Common myeloid progenitor, CD34-positive (primary cell): ENCODE results near the gene TASP1.

Experiments
- CTCF ChIA-PET: fragments of 350-600 bp; sonication (Branson Sonifier 250); formaldehyde crosslinking; loops from one replicate; lab custom pipeline; 2021; ENCODE audit warnings: antibody characterized with exemption; lab: Charles Lee
- POLR2A ChIA-PET: fragments of 350-600 bp; sonication (Branson Sonifier 250); formaldehyde crosslinking; loops from one replicate; lab custom pipeline; 2021; ENCODE audit warnings: antibody characterized with exemption; lab: Charles Lee
- DNase-seq, 3 donors: peaks; one replicate each; pipeline versions ENCODE4 v3.0.0 to v3.0.0-alpha.2; 2013
- H3K27ac ChIP-seq, 2 experiments: 1 replicate in 1 of 2; 2 replicates in 1 of 2; pipeline ENCODE4 v1.7.0; 2013; ENCODE audit warnings: inconsistent platforms in 2 of 2, low read length in 2 of 2, mild to moderate bottlenecking in 2 of 2, low read depth in 1 of 2, moderate library complexity in 1 of 2; ENCODE audit not compliant: severe bottlenecking in 2 of 2, insufficient read depth in 1 of 2, poor library complexity in 1 of 2
- H3K27me3 ChIP-seq, 5 experiments: replicated peaks in 2 of 5; 1 replicate in 3 of 5; 2 replicates in 2 of 5; pipeline versions ENCODE4 v1.6.1 to v1.7.0; 2013; ENCODE audit warnings: low read length in 4 of 5, mild to moderate bottlenecking in 2 of 5, moderate library complexity in 2 of 5, inconsistent platforms in 1 of 5; ENCODE audit not compliant: insufficient read depth in 5 of 5, control insufficient read depth in 4 of 5
- H3K36me3 ChIP-seq, 4 experiments: 1 replicate in 2 of 4; 2 replicates in 2 of 4; pipeline versions ENCODE4 v1.6.1 to v1.7.0; 2013; ENCODE audit warnings: low read length in 3 of 4, control low read depth in 1 of 4, mild to moderate bottlenecking in 1 of 4; ENCODE audit not compliant: control insufficient read depth in 4 of 4, insufficient read depth in 4 of 4
- H3K4me1 ChIP-seq, 4 experiments: 1 replicate in 3 of 4; 2 replicates in 1 of 4; pipeline versions ENCODE4 v1.6.1 to v1.7.1; 2013; ENCODE audit warnings: low read length in 3 of 4, mild to moderate bottlenecking in 3 of 4, control low read depth in 1 of 4, inconsistent platforms in 1 of 4, moderate library complexity in 1 of 4; ENCODE audit not compliant: control insufficient read depth in 4 of 4, insufficient read depth in 4 of 4; ENCODE audit errors: control extremely low read depth in 1 of 4
- H3K4me3 ChIP-seq, 7 experiments: 1 replicate in 4 of 7; 2 replicates in 3 of 7; pipeline versions ENCODE4 v1.5.1 to v1.7.0; 2013; ENCODE audit warnings: mild to moderate bottlenecking in 7 of 7, low read length in 6 of 7, moderate library complexity in 6 of 7, inconsistent platforms in 2 of 7, low read depth in 2 of 7, control low read depth in 1 of 7; ENCODE audit not compliant: insufficient read depth in 4 of 7, control insufficient read depth in 1 of 7; ENCODE audit errors: extremely low read depth in 1 of 7
- H3K9me3 ChIP-seq, 5 experiments: 1 replicate in 4 of 5; 2 replicates in 1 of 5; pipeline versions ENCODE4 v1.6.1 to v1.7.1; 2013; ENCODE audit warnings: low read length in 4 of 5, mild to moderate bottlenecking in 2 of 5, inconsistent platforms in 1 of 5, low read depth in 1 of 5, moderate library complexity in 1 of 5; ENCODE audit not compliant: control insufficient read depth in 4 of 5, insufficient read depth in 2 of 5; ENCODE audit errors: control extremely low read depth in 1 of 5
- WGBS: methylation state at CpG from one replicate; pipeline ENCODE4 v1.1.5; 2013; ENCODE audit not compliant: insufficient coverage; 5-methylcytosine and 5-hydroxymethylcytosine counted together

Gene TASP1

GRCh38 chr20:13468166-13468565, 170.6 kb downstream of the TASP1 start:
- CTCF ChIA-PET = interaction anchor here (1.5 to 1.8 kb wide), 2 partner anchors 9 to 10 kb away, joined by 4 to 6 read pairs; no protein-coding TSS in a partner anchor
- Histone ChIP-seq H3K9me3 (peaks cover 0 to 10% (median 0%) of the 10 kb centered on the region in 5 experiments), H3K4me1 (no peaks in the 10 kb centered on the region), H3K36me3 (peaks cover 0 to 7% (median 2%) of the 10 kb centered on the region in 4 experiments), H3K27me3 (no peaks in the 10 kb centered on the region), H3K27ac (no peak overlapping the region), H3K4me3 (no peak overlapping the region)
- POLR2A ChIA-PET = interaction anchor here (0.6 kb wide), 1 partner anchor 440 kb away, joined by 3 read pairs; no protein-coding TSS in a partner anchor
- DNase-seq = no peak

GRCh38 chr20:13464702-13465101, 174.0 kb downstream of the TASP1 start:
- no peak overlapping the region for H3K4me3 ChIP-seq
- no peaks in the 10 kb centered on the region for H3K27me3 ChIP-seq
- no CpG with 5 or more reads among the region's 3 CpGs for WGBS
- H3K9me3 ChIP-seq = peaks cover 0 to 7% (median 0%) of the 10 kb centered on the region in 5 experiments
- POLR2A ChIA-PET = no interaction called here
- no peak overlapping the region for H3K27ac ChIP-seq
- no peak for DNase-seq
- CTCF ChIA-PET = no interaction called here
- H3K36me3 ChIP-seq = peaks cover 0 to 7% (median 3%) of the 10 kb centered on the region in 4 experiments
- no peaks in the 10 kb centered on the region for H3K4me1 ChIP-seq

- H3K27me3 ChIP-seq = no peaks in the 10 kb centered on the region
- H3K27ac ChIP-seq = no peak overlapping the region
- WGBS = 88% methylated on average over 1 of the region's 2 CpGs
- ChIA-PET POLR2A (interaction anchor here (0.7 kb wide), 1 partner anchor 323 kb away, joined by 4 read pairs; no protein-coding TSS in a partner anchor), CTCF (interaction anchor here (1.1 to 1.8 kb wide), 3 partner anchors 9 to 52 kb away, joined by 3 to 7 read pairs (median 5); no protein-coding TSS in a partner anchor)
- DNase-seq = no peak
- peaks cover 0 to 5% (median 0%) of the 10 kb centered on the region in 4 experiments for H3K36me3 ChIP-seq
- no peak overlapping the region for H3K4me3 ChIP-seq
- peaks cover 0 to 1% (median 0%) of the 10 kb centered on the region in 5 experiments for H3K9me3 ChIP-seq
- peaks cover 0 to 2% (median 0%) of the 10 kb centered on the region in 4 experiments for H3K4me1 ChIP-seq
Observed at GRCh38 chr20:13461849-13462458, 176.8 kb downstream of the TASP1 start.

- ChIA-PET CTCF (interaction anchor here (0.7 to 1.1 kb wide), 4 partner anchors 10 to 86 kb away, joined by 3 to 6 read pairs (median 4); no protein-coding TSS in a partner anchor), POLR2A (no interaction called here)
- no peak overlapping the region for H3K4me3 ChIP-seq
- peaks cover 0 to 2% (median under 1%) of the 10 kb centered on the region in 4 experiments for H3K36me3 ChIP-seq
- WGBS = 81% methylated on average over 3 of the region's 3 CpGs
- H3K9me3 ChIP-seq = peaks cover 0 to 1% (median 0%) of the 10 kb centered on the region in 5 experiments
- no peak overlapping the region for H3K27ac ChIP-seq
- H3K27me3 ChIP-seq = no peaks in the 10 kb centered on the region
- peak; percentile 13 to 47 (median 46) for DNase-seq
- H3K4me1 ChIP-seq = peaks cover 0 to 2% (median 0%) of the 10 kb centered on the region in 4 experiments
Observed at GRCh38 chr20:13458860-13459451, 179.8 kb downstream of the TASP1 start.

GRCh38 chr20:13457487-13457886, 181.2 kb downstream of the TASP1 start:
- H3K27ac ChIP-seq = no peak overlapping the region
- H3K4me3 ChIP-seq = no peak overlapping the region
- no peaks in the 10 kb centered on the region for H3K27me3 ChIP-seq
- peaks cover 0 to 6% (median under 1%) of the 10 kb centered on the region in 4 experiments for H3K36me3 ChIP-seq
- peaks cover 0 to 1% (median 0%) of the 10 kb centered on the region in 5 experiments for H3K9me3 ChIP-seq
- DNase-seq = peak in 1 of 3 donors; percentile 5
- ChIA-PET CTCF (no interaction called here), POLR2A (no interaction called here)
- no CpG with 5 or more reads among the region's 1 CpG for WGBS
- peaks cover 0 to 2% (median 0%) of the 10 kb centered on the region in 4 experiments for H3K4me1 ChIP-seq

GRCh38 chr20:13455713-13456112, 183.0 kb downstream of the TASP1 start:
- CTCF ChIA-PET = no interaction called here
- 90% methylated on average over 3 of the region's 3 CpGs for WGBS
- H3K4me3 ChIP-seq = no peak overlapping the region

GRCh38 chr20:13453367-13453766, 185.4 kb downstream of the TASP1 start:
- DNase-seq = no peak
- Histone ChIP-seq H3K9me3 (peaks cover 0 to 1% (median 0%) of the 10 kb centered on the region in 5 experiments), H3K27ac (no peak overlapping the region), H3K4me1 (peaks cover 0 to 2% (median 0%) of the 10 kb centered on the region in 4 experiments), H3K4me3 (no peak overlapping the region), H3K36me3 (peaks cover 0 to 6% (median 4%) of the 10 kb centered on the region in 4 experiments), H3K27me3 (no peaks in the 10 kb centered on the region)
- ChIA-PET CTCF (no interaction called here), POLR2A (no interaction called here)
- WGBS = no CpG with 5 or more reads among the region's 2 CpGs

More at GRCh38 chr20:13455713-13456112, 183.0 kb downstream of the TASP1 start:
- no peaks in the 10 kb centered on the region for H3K27me3 ChIP-seq
- H3K36me3 ChIP-seq = peaks cover 0 to 6% (median 3%) of the 10 kb centered on the region in 4 experiments
- peaks cover 0 to 2% (median 0%) of the 10 kb centered on the region in 4 experiments for H3K4me1 ChIP-seq
- no peak overlapping the region for H3K27ac ChIP-seq
- DNase-seq = no peak
- H3K9me3 ChIP-seq = peaks cover 0 to 1% (median 0%) of the 10 kb centered on the region in 5 experiments
- POLR2A ChIA-PET = no interaction called here
